Measurements from ENCODE around the gene CHD1.

Gene CHD1

GRCh38 chr5:98928873-98929709, at the start of gene CHD1:
Gene CHD1 (minus strand): TSS chr5:98929007. CDS start chr5:98926386, 2,621 bp downstream.
- peaks cover 3 to 15% (median 6%) of the 10 kb centered on the region in 5 donors for H3K36me3 ChIP-seq (ENCODE audit: control insufficient read depth in 5 of 5, insufficient read depth in 5 of 5, low read length in 5 of 5)
- peaks cover 0 to 3% (median 0%) of the 10 kb centered on the region in 5 donors for H3K27me3 ChIP-seq (ENCODE audit: control insufficient read depth in 5 of 5, insufficient read depth in 4 of 5, low read length in 5 of 5)

GRCh38 chr5:98978528-98978927, 49.7 kb upstream of the CHD1 start:
- H3K9ac ChIP-seq (ENCODE audit: low read length in 5 of 5): no peak overlapping the region
- H3K9me3 ChIP-seq (ENCODE audit: control insufficient read depth in 5 of 5, low read length in 5 of 5): no peaks in the 10 kb centered on the region
- H3K4me1 ChIP-seq (ENCODE audit: control insufficient read depth in 5 of 5, insufficient read depth in 5 of 5, low read length in 5 of 5): no peaks in the 10 kb centered on the region
- H3K27ac ChIP-seq (ENCODE audit: low read depth, low read length): no peak overlapping the region
- no peaks in the 10 kb centered on the region for H3K27me3 ChIP-seq (ENCODE audit: control insufficient read depth in 5 of 5, insufficient read depth in 4 of 5, low read length in 5 of 5)
- no peak overlapping the region for H3K4me3 ChIP-seq (ENCODE audit: low read depth in 1 of 5, low read length in 5 of 5)
- H3K36me3 ChIP-seq (ENCODE audit: control insufficient read depth in 5 of 5, insufficient read depth in 5 of 5, low read length in 5 of 5): no peaks in the 10 kb centered on the region

More at GRCh38 chr5:98928873-98929709, at the start of gene CHD1:
- peaks cover 2 to 39% (median 30%) of the 10 kb centered on the region in 5 donors for H3K4me1 ChIP-seq (ENCODE audit: control insufficient read depth in 5 of 5, insufficient read depth in 5 of 5, low read length in 5 of 5)
- H3K27ac ChIP-seq (ENCODE audit: low read depth, low read length): peak within 1 kb of the TSS; percentile 100
- no peaks in the 10 kb centered on the region for H3K9me3 ChIP-seq (ENCODE audit: control insufficient read depth in 5 of 5, low read length in 5 of 5)
- peak within 1 kb of the TSS; percentile 98 to 100 (median 100) for H3K9ac ChIP-seq (ENCODE audit: low read length in 5 of 5)
- peak within 1 kb of the TSS; percentile 83 to 94 (median 90) for H3K4me3 ChIP-seq (ENCODE audit: low read depth in 1 of 5, low read length in 5 of 5)

GRCh38 chr5:98977723-98978122, 48.9 kb upstream of the CHD1 start:
- H3K4me1 ChIP-seq (ENCODE audit: control insufficient read depth in 5 of 5, insufficient read depth in 5 of 5, low read length in 5 of 5): no peaks in the 10 kb centered on the region
- no peak overlapping the region for H3K27ac ChIP-seq (ENCODE audit: low read depth, low read length)
- H3K27me3 ChIP-seq (ENCODE audit: control insufficient read depth in 5 of 5, insufficient read depth in 4 of 5, low read length in 5 of 5): no peaks in the 10 kb centered on the region
- no peak overlapping the region for H3K9ac ChIP-seq (ENCODE audit: low read length in 5 of 5)
- H3K36me3 ChIP-seq (ENCODE audit: control insufficient read depth in 5 of 5, insufficient read depth in 5 of 5, low read length in 5 of 5): no peaks in the 10 kb centered on the region
- no peak overlapping the region for H3K4me3 ChIP-seq (ENCODE audit: low read depth in 1 of 5, low read length in 5 of 5)
- no peaks in the 10 kb centered on the region for H3K9me3 ChIP-seq (ENCODE audit: control insufficient read depth in 5 of 5, low read length in 5 of 5)

- Histone ChIP-seq H3K9ac (ENCODE audit: low read length in 5 of 5) (no peak overlapping the region), H3K36me3 (ENCODE audit: control insufficient read depth in 5 of 5, insufficient read depth in 5 of 5, low read length in 5 of 5) (no peaks in the 10 kb centered on the region), H3K4me1 (ENCODE audit: control insufficient read depth in 5 of 5, insufficient read depth in 5 of 5, low read length in 5 of 5) (no peaks in the 10 kb centered on the region), H3K4me3 (ENCODE audit: low read depth in 1 of 5, low read length in 5 of 5) (no peak overlapping the region), H3K9me3 (ENCODE audit: control insufficient read depth in 5 of 5, low read length in 5 of 5) (no peaks in the 10 kb centered on the region), H3K27ac (ENCODE audit: low read depth, low read length) (no peak overlapping the region), H3K27me3 (ENCODE audit: control insufficient read depth in 5 of 5, insufficient read depth in 4 of 5, low read length in 5 of 5) (no peaks in the 10 kb centered on the region)
These were observed 47.0 kb upstream of the CHD1 start for GRCh38 chr5:98975682-98976407.

- Histone ChIP-seq H3K27ac (ENCODE audit: low read depth, low read length) (no peak overlapping the region), H3K9me3 (ENCODE audit: control insufficient read depth in 5 of 5, low read length in 5 of 5) (no peaks in the 10 kb centered on the region), H3K9ac (ENCODE audit: low read length in 5 of 5) (no peak overlapping the region), H3K27me3 (ENCODE audit: control insufficient read depth in 5 of 5, insufficient read depth in 4 of 5, low read length in 5 of 5) (no peaks in the 10 kb centered on the region), H3K4me3 (ENCODE audit: low read depth in 1 of 5, low read length in 5 of 5) (no peak overlapping the region), H3K4me1 (ENCODE audit: control insufficient read depth in 5 of 5, insufficient read depth in 5 of 5, low read length in 5 of 5) (no peaks in the 10 kb centered on the region), H3K36me3 (ENCODE audit: control insufficient read depth in 5 of 5, insufficient read depth in 5 of 5, low read length in 5 of 5) (no peaks in the 10 kb centered on the region)
These were observed 46.4 kb upstream of the CHD1 start for GRCh38 chr5:98975223-98975622.

GRCh38 chr5:98969400-98969799, 40.6 kb upstream of the CHD1 start:
- Histone ChIP-seq H3K4me3 (ENCODE audit: low read depth in 1 of 5, low read length in 5 of 5) (no peak overlapping the region), H3K4me1 (ENCODE audit: control insufficient read depth in 5 of 5, insufficient read depth in 5 of 5, low read length in 5 of 5) (no peaks in the 10 kb centered on the region), H3K9me3 (ENCODE audit: control insufficient read depth in 5 of 5, low read length in 5 of 5) (peaks cover 0 to 5% (median 2%) of the 10 kb centered on the region in 5 donors), H3K27ac (ENCODE audit: low read depth, low read length) (no peak overlapping the region), H3K27me3 (ENCODE audit: control insufficient read depth in 5 of 5, insufficient read depth in 4 of 5, low read length in 5 of 5) (no peaks in the 10 kb centered on the region), H3K36me3 (ENCODE audit: control insufficient read depth in 5 of 5, insufficient read depth in 5 of 5, low read length in 5 of 5) (no peaks in the 10 kb centered on the region), H3K9ac (ENCODE audit: low read length in 5 of 5) (no peak overlapping the region)

GRCh38 chr5:98968056-98968564, 39.3 kb upstream of the CHD1 start:
- Histone ChIP-seq H3K27ac (ENCODE audit: low read depth, low read length) (no peak overlapping the region), H3K9me3 (ENCODE audit: control insufficient read depth in 5 of 5, low read length in 5 of 5) (peaks cover 0 to 5% (median 2%) of the 10 kb centered on the region in 5 donors), H3K4me3 (ENCODE audit: low read depth in 1 of 5, low read length in 5 of 5) (no peak overlapping the region), H3K9ac (ENCODE audit: low read length in 5 of 5) (no peak overlapping the region), H3K27me3 (ENCODE audit: control insufficient read depth in 5 of 5, insufficient read depth in 4 of 5, low read length in 5 of 5) (no peaks in the 10 kb centered on the region), H3K4me1 (ENCODE audit: control insufficient read depth in 5 of 5, insufficient read depth in 5 of 5, low read length in 5 of 5) (no peaks in the 10 kb centered on the region), H3K36me3 (ENCODE audit: control insufficient read depth in 5 of 5, insufficient read depth in 5 of 5, low read length in 5 of 5) (no peaks in the 10 kb centered on the region)

GRCh38 chr5:98965226-98965625, 36.4 kb upstream of the CHD1 start:
- Histone ChIP-seq H3K4me1 (ENCODE audit: control insufficient read depth in 5 of 5, insufficient read depth in 5 of 5, low read length in 5 of 5) (no peaks in the 10 kb centered on the region), H3K4me3 (ENCODE audit: low read depth in 1 of 5, low read length in 5 of 5) (no peak overlapping the region), H3K27ac (ENCODE audit: low read depth, low read length) (no peak overlapping the region), H3K9ac (ENCODE audit: low read length in 5 of 5) (no peak overlapping the region), H3K9me3 (ENCODE audit: control insufficient read depth in 5 of 5, low read length in 5 of 5) (peaks cover 0 to 5% (median 2%) of the 10 kb centered on the region in 5 donors), H3K27me3 (ENCODE audit: control insufficient read depth in 5 of 5, insufficient read depth in 4 of 5, low read length in 5 of 5) (no peaks in the 10 kb centered on the region), H3K36me3 (ENCODE audit: control insufficient read depth in 5 of 5, insufficient read depth in 5 of 5, low read length in 5 of 5) (no peaks in the 10 kb centered on the region)

GRCh38 chr5:98964621-98965020, 35.8 kb upstream of the CHD1 start:
- Histone ChIP-seq H3K27me3 (ENCODE audit: control insufficient read depth in 5 of 5, insufficient read depth in 4 of 5, low read length in 5 of 5) (no peaks in the 10 kb centered on the region), H3K27ac (ENCODE audit: low read depth, low read length) (no peak overlapping the region), H3K9me3 (ENCODE audit: control insufficient read depth in 5 of 5, low read length in 5 of 5) (peaks cover 0 to 5% (median 2%) of the 10 kb centered on the region in 5 donors), H3K36me3 (ENCODE audit: control insufficient read depth in 5 of 5, insufficient read depth in 5 of 5, low read length in 5 of 5) (no peaks in the 10 kb centered on the region), H3K4me3 (ENCODE audit: low read depth in 1 of 5, low read length in 5 of 5) (no peak overlapping the region), H3K4me1 (ENCODE audit: control insufficient read depth in 5 of 5, insufficient read depth in 5 of 5, low read length in 5 of 5) (no peaks in the 10 kb centered on the region), H3K9ac (ENCODE audit: low read length in 5 of 5) (no peak overlapping the region)

GRCh38 chr5:98963019-98963418, 34.2 kb upstream of the CHD1 start:
- Histone ChIP-seq H3K4me1 (ENCODE audit: control insufficient read depth in 5 of 5, insufficient read depth in 5 of 5, low read length in 5 of 5) (no peaks in the 10 kb centered on the region), H3K27me3 (ENCODE audit: control insufficient read depth in 5 of 5, insufficient read depth in 4 of 5, low read length in 5 of 5) (no peaks in the 10 kb centered on the region), H3K27ac (ENCODE audit: low read depth, low read length) (no peak overlapping the region), H3K4me3 (ENCODE audit: low read depth in 1 of 5, low read length in 5 of 5) (no peak overlapping the region), H3K9me3 (ENCODE audit: control insufficient read depth in 5 of 5, low read length in 5 of 5) (peaks cover 0 to 5% (median 2%) of the 10 kb centered on the region in 5 donors), H3K9ac (ENCODE audit: low read length in 5 of 5) (no peak overlapping the region), H3K36me3 (ENCODE audit: control insufficient read depth in 5 of 5, insufficient read depth in 5 of 5, low read length in 5 of 5) (no peaks in the 10 kb centered on the region)
